LNCAP (cell line): ENCODE measurements around the gene PRSS50.

ENCODE experiments used
- TF ChIP-seq, protein P1 (sequence below): fragments of 450-650 bp; IDR thresholded peaks from 2 replicates; pipeline ENCODE4 v1.5.1; 2017; ENCODE audit warnings: mild to moderate bottlenecking

Gene PRSS50

DNA sequence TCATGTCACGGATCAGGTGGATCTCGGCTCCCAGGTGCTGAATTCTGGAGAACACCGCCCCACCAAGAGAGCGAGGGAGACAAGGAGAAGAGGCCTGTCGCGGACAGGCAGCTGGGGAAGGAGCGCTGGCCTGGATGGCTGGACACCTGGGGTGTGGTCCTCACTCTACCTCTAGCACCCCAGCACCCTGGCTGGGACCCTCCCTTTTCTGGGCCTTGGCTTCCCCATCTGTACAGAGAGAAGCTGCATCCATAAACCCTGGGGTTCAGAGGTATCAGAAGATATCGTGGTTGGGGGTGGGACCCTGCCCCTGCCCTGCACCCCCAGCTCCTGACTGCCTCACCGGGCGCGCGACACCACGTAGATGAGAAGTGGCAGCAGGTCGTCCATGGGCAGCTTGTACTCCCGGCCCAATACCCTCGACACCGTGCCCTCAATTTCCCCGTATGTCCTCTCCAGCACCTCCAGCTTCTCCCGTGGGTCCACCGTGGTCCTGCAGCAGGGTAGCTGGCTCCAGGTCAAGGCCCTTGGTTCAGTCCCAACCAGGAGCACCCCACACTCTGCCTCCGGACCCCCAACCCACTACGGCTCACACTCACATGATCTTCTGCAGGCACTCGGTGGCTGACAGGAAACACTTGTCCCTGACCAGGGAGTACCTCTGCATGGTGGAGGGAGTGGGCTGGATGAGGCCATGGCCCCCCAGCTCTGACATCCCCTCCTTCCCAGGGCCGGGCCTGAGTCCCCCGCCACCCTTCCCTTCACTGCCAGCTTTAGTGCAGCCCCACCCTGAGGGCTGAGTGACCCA is 45.9 kb downstream of the PRSS50 start:
- TF ChIP-seq, protein P1, sequence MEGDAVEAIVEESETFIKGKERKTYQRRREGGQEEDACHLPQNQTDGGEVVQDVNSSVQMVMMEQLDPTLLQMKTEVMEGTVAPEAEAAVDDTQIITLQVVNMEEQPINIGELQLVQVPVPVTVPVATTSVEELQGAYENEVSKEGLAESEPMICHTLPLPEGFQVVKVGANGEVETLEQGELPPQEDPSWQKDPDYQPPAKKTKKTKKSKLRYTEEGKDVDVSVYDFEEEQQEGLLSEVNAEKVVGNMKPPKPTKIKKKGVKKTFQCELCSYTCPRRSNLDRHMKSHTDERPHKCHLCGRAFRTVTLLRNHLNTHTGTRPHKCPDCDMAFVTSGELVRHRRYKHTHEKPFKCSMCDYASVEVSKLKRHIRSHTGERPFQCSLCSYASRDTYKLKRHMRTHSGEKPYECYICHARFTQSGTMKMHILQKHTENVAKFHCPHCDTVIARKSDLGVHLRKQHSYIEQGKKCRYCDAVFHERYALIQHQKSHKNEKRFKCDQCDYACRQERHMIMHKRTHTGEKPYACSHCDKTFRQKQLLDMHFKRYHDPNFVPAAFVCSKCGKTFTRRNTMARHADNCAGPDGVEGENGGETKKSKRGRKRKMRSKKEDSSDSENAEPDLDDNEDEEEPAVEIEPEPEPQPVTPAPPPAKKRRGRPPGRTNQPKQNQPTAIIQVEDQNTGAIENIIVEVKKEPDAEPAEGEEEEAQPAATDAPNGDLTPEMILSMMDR, result no peak

DNA sequence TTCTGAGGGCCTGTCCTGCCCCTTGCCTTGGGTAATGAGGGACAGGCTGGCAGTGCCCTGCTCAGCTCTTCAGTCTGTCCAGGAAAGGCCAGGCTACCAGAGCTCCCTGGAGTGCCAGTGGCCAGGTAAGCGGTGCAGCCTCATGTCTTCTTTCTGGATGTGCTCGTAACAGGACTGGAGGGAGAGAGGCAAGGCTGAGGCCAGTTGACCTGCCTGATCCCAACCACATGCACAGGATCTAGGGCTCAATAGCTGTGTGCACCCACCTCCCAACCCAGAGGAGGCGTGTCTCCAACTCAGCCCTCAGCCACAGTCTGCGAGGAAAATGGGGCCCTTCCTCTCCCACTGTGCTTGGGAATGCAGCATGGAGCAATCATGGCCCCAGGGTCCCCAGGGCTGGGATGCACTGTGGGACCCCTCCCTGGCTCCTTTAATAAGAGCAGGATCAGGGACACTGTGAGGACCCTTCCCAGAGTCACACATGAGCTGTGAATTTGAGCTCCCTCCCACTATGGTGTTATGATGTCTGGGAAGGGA is 46.7 kb downstream of the PRSS50 start:
- TF ChIP-seq, protein P1, result no peak

DNA sequence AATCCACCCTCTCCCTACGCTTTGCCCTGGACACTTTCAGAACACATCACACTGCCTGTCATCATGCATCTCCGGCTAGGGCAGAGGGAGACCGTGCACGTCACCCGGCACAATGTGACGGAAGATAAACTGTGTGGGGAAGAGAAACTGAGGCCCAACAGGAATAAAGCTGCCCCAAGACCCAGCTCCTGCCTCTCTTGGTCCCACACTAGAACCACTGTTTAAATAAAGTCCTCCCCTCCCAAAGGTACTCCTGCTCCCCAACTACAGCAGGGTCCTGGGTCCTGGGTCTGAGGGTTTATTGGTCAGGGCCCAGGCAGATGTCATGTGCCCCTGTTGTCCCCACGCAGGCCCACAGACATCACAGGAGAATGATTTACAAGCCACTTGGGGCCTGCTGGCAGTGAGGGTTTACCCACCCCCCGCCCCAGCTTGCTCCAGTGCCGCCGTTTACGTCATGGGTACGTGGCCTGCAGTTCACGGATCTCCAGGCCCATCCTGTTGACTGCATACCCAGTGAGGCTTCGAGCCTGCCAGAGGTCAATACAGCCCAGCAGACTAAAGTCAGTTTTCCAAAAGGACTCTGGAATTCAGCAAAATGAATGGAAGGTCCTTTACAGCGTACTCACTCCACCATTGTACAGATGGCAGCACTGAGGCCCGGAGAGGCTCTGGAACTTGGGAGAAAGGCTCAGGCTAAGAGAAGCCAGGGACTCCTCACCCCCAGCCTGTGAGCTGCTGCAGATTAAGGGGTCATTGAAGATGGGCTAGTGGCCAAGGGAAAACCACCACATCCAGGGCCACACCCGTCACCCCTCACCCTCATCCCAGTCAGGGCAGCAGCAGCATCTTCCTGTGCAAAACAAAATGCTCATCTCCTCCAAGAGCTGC is 47.4 kb downstream of the PRSS50 start:
- TF ChIP-seq, protein P1, result no peak

DNA sequence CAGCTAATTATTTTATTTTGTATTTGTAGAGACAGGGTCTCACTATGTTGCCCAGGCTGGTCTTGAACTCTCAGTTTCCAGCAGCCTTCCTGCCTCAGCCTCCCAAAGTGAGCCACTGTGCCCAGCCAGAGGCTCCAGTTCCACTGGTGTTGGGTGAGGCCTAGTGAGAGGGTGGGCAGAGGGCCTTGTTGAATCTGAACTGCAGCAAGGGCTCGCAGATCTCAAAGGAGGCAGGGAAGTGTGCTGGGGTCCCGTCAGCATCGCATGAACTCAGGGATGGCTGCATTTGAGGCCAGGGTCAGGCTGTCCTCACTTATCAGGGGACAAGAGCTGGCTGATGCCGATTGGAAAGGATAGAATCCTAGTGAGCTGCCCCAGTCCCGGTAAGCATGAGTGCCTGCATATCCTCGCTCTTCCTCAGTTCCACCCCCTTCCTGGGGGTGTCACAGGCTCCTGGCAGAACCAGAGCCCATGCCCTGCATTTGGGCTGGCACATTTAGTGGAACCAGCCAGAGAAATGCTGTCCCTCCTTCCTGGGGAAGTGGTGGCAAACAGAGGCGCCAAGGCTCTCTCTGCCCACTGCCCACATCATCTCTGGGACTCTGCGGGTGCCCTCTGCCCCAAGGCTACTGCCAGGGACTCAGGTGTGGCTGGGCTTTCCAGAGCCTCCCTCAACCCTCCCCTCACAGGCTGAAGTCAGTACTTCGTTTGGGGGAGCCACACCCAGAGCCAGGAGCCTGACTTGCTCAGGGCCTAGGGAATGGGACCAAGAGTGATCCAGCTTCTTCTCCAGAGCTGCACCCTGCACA is 48.3 kb downstream of the PRSS50 start:
- TF ChIP-seq, protein P1, result no peak

DNA sequence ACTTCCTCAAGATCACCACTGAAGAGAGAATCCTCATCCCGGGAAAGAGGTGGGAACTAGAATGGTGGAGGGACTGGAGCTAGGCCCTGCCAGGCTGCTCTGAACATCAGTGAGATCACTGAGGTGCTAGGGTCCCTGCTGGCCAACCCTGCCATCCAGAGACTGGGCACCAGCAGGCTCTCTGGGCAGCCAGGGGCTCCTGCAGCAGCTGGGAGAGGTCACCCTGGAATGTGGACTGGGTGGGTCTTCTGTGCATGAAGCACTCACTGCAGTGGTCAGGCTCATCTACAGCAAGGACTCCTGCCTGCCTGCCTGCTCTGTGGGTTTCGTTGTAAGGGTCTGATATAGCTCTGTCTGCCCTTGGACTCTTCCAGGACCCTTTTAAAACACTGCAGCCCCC is 49.1 kb downstream of the PRSS50 start:
- TF ChIP-seq, protein P1, result no peak

DNA sequence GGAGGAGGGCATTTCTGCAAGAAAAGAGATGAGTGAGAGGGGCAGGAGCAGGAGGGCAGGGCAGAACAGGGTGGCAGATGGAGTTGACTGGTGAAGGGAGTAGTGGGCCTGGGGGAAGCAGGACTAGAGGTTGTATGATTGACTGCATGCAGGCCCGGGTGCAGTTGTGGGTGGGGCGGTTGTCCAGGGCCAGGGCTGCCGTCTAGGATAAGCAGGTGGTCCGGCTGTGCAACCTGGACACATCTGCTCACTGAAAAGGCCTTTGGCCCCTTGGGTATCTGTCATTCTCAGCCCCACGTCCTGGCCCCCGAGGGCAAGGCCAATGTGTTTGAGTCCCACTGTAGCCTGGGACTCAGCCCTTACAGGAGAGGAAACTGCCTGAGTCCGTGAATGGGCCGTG is 49.6 kb downstream of the PRSS50 start:
- TF ChIP-seq, protein P1, result no peak

DNA sequence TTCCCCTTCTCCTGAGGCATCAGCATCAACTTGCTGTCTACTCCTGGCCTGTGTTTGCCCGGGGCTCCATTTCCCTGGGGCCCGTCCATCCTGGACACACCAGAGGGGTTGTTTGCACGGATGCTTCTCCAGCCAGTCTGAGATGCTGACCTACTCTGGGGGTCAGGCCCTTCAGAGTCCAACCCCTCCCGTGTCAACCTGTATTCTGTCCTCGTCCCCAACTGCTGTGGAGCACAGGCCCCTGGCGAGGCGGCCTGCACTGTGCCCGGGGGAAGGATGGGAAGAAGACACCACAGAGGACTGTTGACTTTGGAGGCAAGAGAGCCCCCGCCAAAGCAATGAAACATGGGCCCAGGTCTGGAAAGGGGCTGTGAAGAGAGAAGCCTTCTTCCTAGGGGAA is 50.0 kb downstream of the PRSS50 start:
- TF ChIP-seq, protein P1, result no peak
